Liver (tissue), 9 donors: ENCODE results near the gene ARHGAP19. TPM values are rescaled to one million over a fixed set of nuclear protein-coding genes. Genes with fewer than 3 reads are reported as not detected.

Experiments
- DNase-seq: peaks from one replicate; pipeline ENCODE4 v3.0.0-alpha.2; 2017; ENCODE audit warnings: low spot score
- H3K27ac ChIP-seq, 2 donors: one replicate each; pipeline ENCODE4 v1.7.0; 2013; ENCODE audit warnings: inconsistent platforms in 2 of 2, low read length in 2 of 2, control low read depth in 1 of 2, low read depth in 1 of 2, mild to moderate bottlenecking in 1 of 2
- H3K27me3 ChIP-seq, 4 donors: one replicate each; pipeline versions ENCODE4 v1.6.1 to v1.7.0; 2013; ENCODE audit warnings: low read length in 3 of 4, inconsistent platforms in 1 of 4, mild to moderate bottlenecking in 1 of 4, moderate library complexity in 1 of 4; ENCODE audit not compliant: control insufficient read depth in 4 of 4, insufficient read depth in 4 of 4
- H3K36me3 ChIP-seq, 4 donors: one replicate each; pipeline versions ENCODE4 v1.6.1 to v1.7.0; 2013; ENCODE audit warnings: low read length in 3 of 4, mild to moderate bottlenecking in 3 of 4, low read depth in 1 of 4, moderate library complexity in 1 of 4; ENCODE audit not compliant: control insufficient read depth in 4 of 4, insufficient read depth in 3 of 4
- H3K4me1 ChIP-seq, 4 donors: one replicate each; pipeline versions ENCODE4 v1.6.1 to v1.7.0; 2013; ENCODE audit warnings: low read length in 3 of 4, mild to moderate bottlenecking in 3 of 4, moderate library complexity in 1 of 4; ENCODE audit not compliant: control insufficient read depth in 4 of 4, insufficient read depth in 4 of 4
- H3K4me3 ChIP-seq, 3 donors: one replicate each; pipeline versions ENCODE4 v1.6.1 to v1.7.0; 2013; ENCODE audit warnings: low read length in 3 of 3, control low read depth in 1 of 3, low read depth in 1 of 3, mild to moderate bottlenecking in 1 of 3
- H3K9ac ChIP-seq, 2 donors: one replicate each; pipeline ENCODE4 v1.7.0; 2013; ENCODE audit warnings: low read length in 2 of 2, mild to moderate bottlenecking in 2 of 2, moderate library complexity in 2 of 2, control low read depth in 1 of 2, low read depth in 1 of 2
- H3K9me3 ChIP-seq, 4 donors: one replicate each; pipeline versions ENCODE4 v1.6.1 to v1.7.0; 2013; ENCODE audit warnings: low read length in 3 of 4; ENCODE audit not compliant: control insufficient read depth in 4 of 4
- ATF3 ChIP-seq: IDR thresholded peaks from 2 replicates; pipeline ENCODE4 v1.6.1; 2016; ENCODE audit warnings: antibody characterized with exemption
- CTCF ChIP-seq: fragments of 150-350 bp; IDR thresholded peaks from 2 replicates; pipeline ENCODE4 v1.5.1; 2017; ENCODE audit warnings: improper control_type of control experiment, low read depth, low read length; ENCODE audit not compliant: missing input control
- EGR1 ChIP-seq, 2 donors: IDR thresholded peaks; 2 replicates each; pipeline ENCODE4 v1.6.1; 2016 to 2018; ENCODE audit warnings: antibody characterized with exemption in 2 of 2, low read depth in 2 of 2
- FOXA2 ChIP-seq: IDR thresholded peaks from 2 replicates; pipeline ENCODE4 v1.6.1; 2016; ENCODE audit warnings: antibody characterized with exemption
- GABPA ChIP-seq, 2 donors: IDR thresholded peaks in 1 of 2; conservative IDR thresholded peaks in 1 of 2; 2 replicates each; pipeline ENCODE4 v1.6.1; 2016; ENCODE audit warnings: antibody characterized with exemption in 2 of 2, mild to moderate bottlenecking in 1 of 2, moderate library complexity in 1 of 2
- HNF4A ChIP-seq, 2 donors: conservative IDR thresholded peaks; 2 replicates each; pipeline ENCODE4 v1.6.1; 2016; ENCODE audit warnings: antibody characterized with exemption in 2 of 2, mild to moderate bottlenecking in 2 of 2
- HNF4G ChIP-seq: IDR thresholded peaks from 2 replicates; pipeline ENCODE4 v1.6.1; 2016; ENCODE audit warnings: antibody characterized with exemption
- JUND ChIP-seq, 2 donors: IDR thresholded peaks; 2 replicates each; pipeline ENCODE4 v1.6.1; 2016; ENCODE audit warnings: antibody characterized with exemption in 2 of 2
- MAX ChIP-seq: IDR thresholded peaks from 2 replicates; pipeline ENCODE4 v1.6.1; 2016; ENCODE audit warnings: antibody characterized with exemption
- NR2F2 ChIP-seq: IDR thresholded peaks from 2 replicates; pipeline ENCODE4 v1.6.1; 2016; ENCODE audit warnings: antibody characterized with exemption
- RAD21 ChIP-seq, 2 donors: IDR thresholded peaks; 2 replicates each; pipeline ENCODE4 v1.6.1; 2016; ENCODE audit warnings: antibody characterized with exemption in 2 of 2, mild to moderate bottlenecking in 2 of 2
- REST ChIP-seq: IDR thresholded peaks from 2 replicates; pipeline ENCODE4 v1.6.1; 2016; ENCODE audit warnings: antibody characterized with exemption, mild to moderate bottlenecking
- SP1 ChIP-seq: IDR thresholded peaks from 2 replicates; pipeline ENCODE4 v1.6.1; 2018; ENCODE audit warnings: antibody characterized with exemption, mild to moderate bottlenecking
- TAF1 ChIP-seq: conservative IDR thresholded peaks from 2 replicates; pipeline ENCODE4 v1.6.1; 2016; ENCODE audit warnings: antibody characterized with exemption, mild to moderate bottlenecking
- ZBTB33 ChIP-seq: IDR thresholded peaks from 2 replicates; pipeline ENCODE4 v1.6.1; 2016; ENCODE audit warnings: antibody characterized with exemption
- WGBS: extraction: QIAGEN DNeasy Blood & Tissue Kit; methylation state at CpG from one replicate; pipeline ENCODE4 v1.1.7; 2013; 5-methylcytosine and 5-hydroxymethylcytosine counted together
- polyA plus RNA-seq, 2 donors: library from polyadenylated mRNA; stranded (reverse) in 1 of 2; unstranded in 1 of 2; fragments of 200-250 nt in 1 of 2; fragments of >200 nt in 1 of 2; fragmentation: Nextera tagmentation in 1 of 2; extraction: Ambion mirVana in 1 of 2; gene quantifications; one replicate each; pipeline versions ENCODE4 v1.2.1 to v1.2.3, GENCODE V29; 2013 to 2015
- total RNA-seq, 2 donors: library from RNA; depleted of rRNA; stranded (reverse); fragments of >200 nt; gene quantifications; one replicate each; pipeline ENCODE4 v1.2.3, GENCODE V29; 2014
- donor health status: healthy.
- donor health status: healthy.
- donor health status: healthy.
- donor health status: healthy.
- donor health status: healthy.

ARHGAP19 gene
- total and polyA plus RNA-seq, 4 donors: 1.6 to 23.4 (median 3.6) TPM

- DNase-seq: no peak
- Histone ChIP-seq H3K27ac (no peak overlapping the region), H3K9ac (no peak overlapping the region), H3K4me3 (no peak overlapping the region), H3K27me3 (no peaks in the 10 kb centered on the region), H3K4me1 (peaks cover 0 to 5% (median under 1%) of the 10 kb centered on the region in 4 donors), H3K36me3 (no peaks in the 10 kb centered on the region), H3K9me3 (no peaks in the 10 kb centered on the region)
- WGBS: 35% methylated on average over 11 of the region's 11 CpGs
- TF ChIP-seq REST: no peak
- TF ChIP-seq RAD21 (IDR thresholded peaks at IDR 0.05): no peak
- TF ChIP-seq SP1: no peak
- TF ChIP-seq GABPA (IDR thresholded peaks at IDR 0.05 in 1 of 2, conservative IDR thresholded peaks at IDR 0.05 in 1 of 2): no peak
- no peak for TF ChIP-seq MAX
- no peak for TF ChIP-seq ZBTB33
- no peak for TF ChIP-seq CTCF
- no peak for TF ChIP-seq TAF1
- no peak for TF ChIP-seq NR2F2
- no peak for TF ChIP-seq HNF4A (conservative IDR thresholded peaks at IDR 0.05)
- TF ChIP-seq ATF3: no peak
These were observed 44.8 kb upstream of the ARHGAP19 start for GRCh38 chr10:97336942-97337831.

GRCh38 chr10:97336446-97336845, 44.0 kb upstream of the ARHGAP19 start:
- Histone ChIP-seq H3K4me1 (peaks cover under 1 to 10% (median 6%) of the 10 kb centered on the region in 4 donors), H3K9me3 (no peaks in the 10 kb centered on the region), H3K27ac (no peak overlapping the region), H3K9ac (no peak overlapping the region), H3K27me3 (no peaks in the 10 kb centered on the region), H3K36me3 (no peaks in the 10 kb centered on the region), H3K4me3 (no peak overlapping the region)
- 55% methylated on average over 5 of the region's 5 CpGs for WGBS
- TF ChIP-seq FOXA2 (no peak), HNF4A (conservative IDR thresholded peaks at IDR 0.05) (no peak), RAD21 (IDR thresholded peaks at IDR 0.05) (no peak), TAF1 (no peak), SP1 (no peak), JUND (IDR thresholded peaks at IDR 0.05) (no peak), EGR1 (IDR thresholded peaks at IDR 0.05; ENCODE audit: low read depth in 2 of 2) (no peak), HNF4G (no peak), REST (no peak)
- DNase-seq: no peak
